Nephron progenitor cell (in vitro differentiated cells): ENCODE data around the gene OR4S1.
"Not testable (repeated sequence)": the region's sequence is repeated elsewhere in the genome, so short reads cannot be mapped to it uniquely, and the experiment has no call there.

Experiments
- DNase-seq: peaks from one replicate; pipeline ENCODE4 v3.0.0; 2021
- H3K27ac Mint-ChIP-seq: 2 replicates; pipeline ENCODE4 v1.8.0; 2021; ENCODE audit warnings: mild to moderate bottlenecking, moderate library complexity, mixed read lengths
- H3K27me3 Mint-ChIP-seq: 2 replicates; pipeline ENCODE4 v1.8.0; 2021; ENCODE audit warnings: mild to moderate bottlenecking, low read depth, mixed read lengths; ENCODE audit not compliant: poor library complexity
- H3K36me3 Mint-ChIP-seq: 2 replicates; pipeline ENCODE4 v1.8.0; 2021; ENCODE audit warnings: low read depth, mixed read lengths
- H3K4me1 Mint-ChIP-seq: 2 replicates; pipeline ENCODE4 v1.8.0; 2021; ENCODE audit warnings: mixed read lengths
- H3K4me3 Mint-ChIP-seq: 2 replicates; pipeline ENCODE4 v1.8.0; 2021; ENCODE audit warnings: mild to moderate bottlenecking, moderate library complexity, mixed read lengths
- H3K9me3 Mint-ChIP-seq: 2 replicates; pipeline ENCODE4 v1.8.0; 2021; ENCODE audit warnings: mild to moderate bottlenecking, moderate library complexity, mixed read lengths
- TF ChIP-seq, protein P1 (sequence below): fragments of 200-600 bp; sonication (generic); IDR thresholded peaks from 2 replicates; pipeline ENCODE4 v1.5.0; 2021; ENCODE audit warnings: antibody characterized with exemption

OR4S1 gene

DNA sequence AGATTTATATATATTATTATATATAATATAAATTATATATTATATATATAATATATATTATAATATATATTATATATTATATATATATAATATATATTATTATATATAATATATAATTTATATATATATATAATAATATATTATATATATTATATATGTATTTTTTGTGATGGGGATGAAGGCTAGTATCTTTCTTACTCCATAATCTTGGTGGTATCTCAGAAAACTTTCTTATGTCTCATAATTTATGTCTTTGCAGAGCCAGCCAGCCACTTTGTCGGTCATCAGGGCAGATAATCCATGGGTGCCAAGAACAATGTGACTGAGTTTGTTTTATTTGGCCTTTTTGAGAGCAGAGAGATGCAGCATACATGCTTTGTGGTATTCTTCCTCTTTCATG, at the start of gene OR4S1:
Gene OR4S1 (plus strand): TSS at position 301 of the 400 bp plus-strand sequence. CDS start 0 bp downstream, at position 301.
- H3K27ac Mint-ChIP-seq, result no peak within 1 kb of the TSS
- H3K27me3 Mint-ChIP-seq, result no peaks in the 10 kb centered on the region
- no peak for DNase-seq
- TF ChIP-seq, protein P1, sequence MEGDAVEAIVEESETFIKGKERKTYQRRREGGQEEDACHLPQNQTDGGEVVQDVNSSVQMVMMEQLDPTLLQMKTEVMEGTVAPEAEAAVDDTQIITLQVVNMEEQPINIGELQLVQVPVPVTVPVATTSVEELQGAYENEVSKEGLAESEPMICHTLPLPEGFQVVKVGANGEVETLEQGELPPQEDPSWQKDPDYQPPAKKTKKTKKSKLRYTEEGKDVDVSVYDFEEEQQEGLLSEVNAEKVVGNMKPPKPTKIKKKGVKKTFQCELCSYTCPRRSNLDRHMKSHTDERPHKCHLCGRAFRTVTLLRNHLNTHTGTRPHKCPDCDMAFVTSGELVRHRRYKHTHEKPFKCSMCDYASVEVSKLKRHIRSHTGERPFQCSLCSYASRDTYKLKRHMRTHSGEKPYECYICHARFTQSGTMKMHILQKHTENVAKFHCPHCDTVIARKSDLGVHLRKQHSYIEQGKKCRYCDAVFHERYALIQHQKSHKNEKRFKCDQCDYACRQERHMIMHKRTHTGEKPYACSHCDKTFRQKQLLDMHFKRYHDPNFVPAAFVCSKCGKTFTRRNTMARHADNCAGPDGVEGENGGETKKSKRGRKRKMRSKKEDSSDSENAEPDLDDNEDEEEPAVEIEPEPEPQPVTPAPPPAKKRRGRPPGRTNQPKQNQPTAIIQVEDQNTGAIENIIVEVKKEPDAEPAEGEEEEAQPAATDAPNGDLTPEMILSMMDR, result no peak
- no peak within 1 kb of the TSS for H3K4me3 Mint-ChIP-seq
- no peaks in the 10 kb centered on the region for H3K36me3 Mint-ChIP-seq
- H3K4me1 Mint-ChIP-seq, result no peaks in the 10 kb centered on the region
- peaks cover 64% of the 10 kb centered on the region for H3K9me3 Mint-ChIP-seq

DNA sequence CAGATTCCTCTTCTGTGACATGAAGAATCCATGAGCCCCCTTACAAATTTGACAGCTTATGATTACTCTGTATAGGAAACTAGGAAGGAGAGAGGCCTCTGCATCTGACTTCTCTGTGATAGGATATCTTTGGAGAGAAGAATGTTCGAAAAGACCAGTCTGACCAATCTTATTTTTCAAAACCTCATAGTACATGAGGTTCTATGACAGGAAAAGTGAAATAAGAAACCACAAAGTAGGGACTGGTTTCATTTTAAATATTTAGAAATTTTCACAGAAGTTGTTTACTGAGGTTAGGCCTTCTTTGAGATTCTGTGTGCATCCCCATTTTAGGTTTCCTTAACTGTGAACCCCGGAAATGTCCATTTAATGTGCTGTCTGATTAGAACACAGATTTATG, 44.4 kb upstream of the OR4S1 start:
- no peak for DNase-seq
- H3K4me1 Mint-ChIP-seq, result no peaks in the 10 kb centered on the region
- no peaks in the 10 kb centered on the region for H3K36me3 Mint-ChIP-seq
- no peak overlapping the region for H3K27ac Mint-ChIP-seq
- H3K27me3 Mint-ChIP-seq, result no peaks in the 10 kb centered on the region
- no peak overlapping the region for H3K4me3 Mint-ChIP-seq
- TF ChIP-seq, protein P1, result no peak
- H3K9me3 Mint-ChIP-seq, result peaks cover 68% of the 10 kb centered on the region

DNA sequence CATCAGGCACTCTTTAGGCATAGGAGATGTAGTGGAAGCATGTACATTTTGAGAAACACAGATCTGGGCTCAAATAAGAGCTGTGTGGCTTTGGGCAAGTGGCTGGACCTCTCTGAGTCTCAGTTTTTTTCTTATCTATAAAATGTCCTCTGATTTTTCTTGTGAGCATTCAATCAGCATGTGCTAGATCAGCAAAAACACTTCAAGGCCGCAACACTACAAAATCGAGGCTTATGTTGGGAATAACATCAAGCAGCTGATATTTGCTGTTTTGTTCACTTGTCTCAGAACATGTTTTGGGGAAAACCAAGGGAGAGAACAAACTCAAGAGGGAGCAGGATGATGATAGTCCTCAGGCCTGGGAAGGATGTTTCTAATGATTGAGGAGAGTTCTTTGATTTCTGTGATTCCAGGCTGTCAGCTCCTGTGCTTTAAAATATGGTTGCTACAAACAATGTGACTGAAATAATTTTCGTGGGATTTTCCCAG, 42.6 kb upstream of the OR4S1 start, which contains the start of gene OR4X1:
Gene OR4X1 (plus strand): TSS at position 439 of the 489 bp plus-strand sequence. CDS start 0 bp downstream, at position 439.
- DNase-seq, result no peak
- no peaks in the 10 kb centered on the region for H3K36me3 Mint-ChIP-seq
- H3K4me1 Mint-ChIP-seq, result no peaks in the 10 kb centered on the region
- TF ChIP-seq, protein P1, result no peak
- peaks cover 64% of the 10 kb centered on the region for H3K9me3 Mint-ChIP-seq
- no peak within 1 kb of the TSS for H3K27ac Mint-ChIP-seq
- no peak within 1 kb of the TSS for H3K4me3 Mint-ChIP-seq
- no peaks in the 10 kb centered on the region for H3K27me3 Mint-ChIP-seq

- Mint-ChIP-seq H3K4me1 (no peaks in the 10 kb centered on the region), H3K9me3 (peaks cover 38% of the 10 kb centered on the region), H3K27me3 (no peaks in the 10 kb centered on the region), H3K27ac (no peak overlapping the region), H3K36me3 (no peaks in the 10 kb centered on the region), H3K4me3 (no peak overlapping the region)
- TF ChIP-seq, protein P1, result no peak
- DNase-seq, result no peak
These were observed 35.4 kb upstream of the OR4S1 start for GRCh38 chr11:48270621-48271020.

DNA sequence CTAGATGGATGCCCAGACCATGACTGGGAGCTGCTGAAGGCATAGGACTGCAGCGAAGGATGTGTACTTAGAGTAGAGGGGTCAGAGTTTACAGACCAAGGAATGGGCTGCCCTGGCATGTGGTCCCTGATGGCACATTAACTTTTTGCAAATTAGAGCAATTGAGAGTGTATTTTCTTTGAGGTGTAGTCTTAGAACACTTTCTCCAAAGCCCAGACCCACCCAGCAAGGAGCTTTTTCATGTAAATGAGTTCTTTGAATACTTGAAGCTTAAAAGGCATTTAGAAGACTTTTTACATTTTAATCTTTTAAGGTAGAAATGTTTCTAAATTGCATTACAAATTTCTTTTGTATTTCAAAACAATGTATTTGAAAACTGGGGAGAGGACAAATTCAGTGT, 33.4 kb upstream of the OR4S1 start:
- H3K36me3 Mint-ChIP-seq, result no peaks in the 10 kb centered on the region
- H3K27me3 Mint-ChIP-seq, result no peaks in the 10 kb centered on the region
- H3K9me3 Mint-ChIP-seq, result peaks cover 30% of the 10 kb centered on the region
- no peak for DNase-seq
- H3K4me3 Mint-ChIP-seq, result no peak overlapping the region
- H3K4me1 Mint-ChIP-seq, result no peaks in the 10 kb centered on the region
- TF ChIP-seq, protein P1, result no peak
- H3K27ac Mint-ChIP-seq, result no peak overlapping the region

DNA sequence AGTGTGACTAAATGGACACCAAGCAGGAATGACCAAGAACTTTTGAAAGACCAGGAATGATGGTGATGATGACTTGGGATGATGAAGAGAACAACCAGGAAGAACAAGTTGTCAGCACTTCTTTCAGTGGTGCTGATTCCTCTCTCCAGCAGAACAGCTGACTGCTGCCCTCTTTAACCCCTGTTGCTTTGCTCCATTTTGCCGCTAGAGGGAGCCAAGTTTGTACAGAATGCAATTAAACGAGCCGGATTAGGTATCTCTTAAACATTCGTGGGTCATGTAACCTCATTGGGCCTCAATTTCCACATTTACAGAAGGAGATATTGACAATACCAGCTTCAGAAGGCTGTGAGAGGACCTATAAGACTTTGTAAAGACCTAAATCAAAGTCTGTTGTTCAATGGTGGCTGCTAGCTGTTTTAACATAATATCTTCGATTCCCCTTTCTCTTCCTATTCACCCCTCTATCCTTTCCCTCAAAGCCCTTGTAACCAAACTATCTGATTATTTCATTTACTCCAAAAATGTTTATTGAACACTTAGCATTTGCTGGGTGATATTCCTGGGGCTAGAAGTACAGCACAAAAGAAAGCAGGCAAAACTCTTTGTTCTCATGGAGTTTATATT, 1.9 kb downstream of the OR4S1 start:
- H3K27ac Mint-ChIP-seq, result no peak overlapping the region

DNA sequence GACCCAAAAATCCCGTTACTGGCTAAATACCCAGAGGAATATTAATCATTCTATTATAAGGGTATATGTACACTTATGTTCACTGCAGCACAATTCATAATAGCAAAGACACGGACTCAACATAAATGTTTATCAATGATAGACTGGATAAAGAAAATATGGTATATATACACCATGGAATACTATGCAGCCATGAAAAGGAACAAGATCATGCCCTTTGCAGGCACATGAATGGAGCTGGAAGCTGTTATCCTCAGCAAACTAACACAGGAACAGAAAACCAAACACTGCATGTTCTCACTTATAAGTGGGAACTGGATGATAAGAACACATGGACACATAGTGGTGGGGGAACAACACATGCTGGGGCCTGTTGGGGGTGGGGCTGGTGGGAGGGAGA, 7.6 kb downstream of the OR4S1 start:
- not testable (repeated sequence) for H3K36me3 Mint-ChIP-seq, H3K4me3 Mint-ChIP-seq, DNase-seq, H3K4me1 Mint-ChIP-seq, H3K27ac Mint-ChIP-seq, H3K27me3 Mint-ChIP-seq
- peaks cover 67% of the 10 kb centered on the region for H3K9me3 Mint-ChIP-seq

More for the DNA sequence above, 1.9 kb downstream of the OR4S1 start:
- TF ChIP-seq, protein P1, result peak; percentile 55
- no peak overlapping the region for H3K4me3 Mint-ChIP-seq
- H3K4me1 Mint-ChIP-seq, result no peaks in the 10 kb centered on the region
- DNase-seq, result peak; percentile 54
- H3K36me3 Mint-ChIP-seq, result no peaks in the 10 kb centered on the region
- H3K9me3 Mint-ChIP-seq, result peaks cover 70% of the 10 kb centered on the region
- H3K27me3 Mint-ChIP-seq, result no peaks in the 10 kb centered on the region

DNA sequence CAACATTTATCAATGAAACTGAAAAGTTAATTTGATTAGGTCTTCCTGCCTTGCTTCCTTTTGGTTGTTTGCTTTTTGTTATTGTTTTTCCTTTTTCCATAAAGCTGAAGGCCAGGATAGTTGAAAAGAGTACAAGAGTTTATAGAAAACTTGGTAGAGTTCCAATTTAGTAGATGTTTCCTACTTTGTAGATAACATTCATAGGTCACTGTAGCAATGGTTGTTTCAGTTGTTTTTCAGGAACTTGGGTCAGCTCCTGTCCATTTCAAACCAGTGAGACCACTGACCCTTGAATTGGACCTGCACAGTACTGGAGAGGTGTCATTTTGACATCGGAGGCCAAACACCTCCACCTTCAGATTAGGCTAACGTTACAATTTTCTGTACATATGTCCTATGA, 13.8 kb downstream of the OR4S1 start:
- not testable (repeated sequence) for DNase-seq, H3K4me3 Mint-ChIP-seq, H3K36me3 Mint-ChIP-seq, H3K27me3 Mint-ChIP-seq, H3K27ac Mint-ChIP-seq, H3K4me1 Mint-ChIP-seq
- H3K9me3 Mint-ChIP-seq, result peaks cover 72% of the 10 kb centered on the region

- H3K27me3 Mint-ChIP-seq, DNase-seq, H3K27ac Mint-ChIP-seq, H3K36me3 Mint-ChIP-seq, H3K4me1 Mint-ChIP-seq, H3K4me3 Mint-ChIP-seq: not testable (repeated sequence)
- peaks cover 76% of the 10 kb centered on the region for H3K9me3 Mint-ChIP-seq
These were observed 18.6 kb downstream of the OR4S1 start, which contains the start of gene OR4C3 for GRCh38 chr11:48324620-48325019. TSS of gene OR4C3 (plus strand) at chr11:48324920. CDS start at chr11:48325022, 102 bp downstream.
